Common myeloid progenitor, CD34-positive (primary cell): ENCODE data around the gene MOAP1.
"Not testable (repeated sequence)": the region's sequence is repeated elsewhere in the genome, so short reads cannot be mapped to it uniquely, and the experiment has no call there.

Experiments
- CTCF ChIA-PET: fragments of 350-600 bp; sonication (Branson Sonifier 250); formaldehyde crosslinking; loops from one replicate; lab custom pipeline; 2021; ENCODE audit warnings: antibody characterized with exemption; lab: Charles Lee
- POLR2A ChIA-PET: fragments of 350-600 bp; sonication (Branson Sonifier 250); formaldehyde crosslinking; loops from one replicate; lab custom pipeline; 2021; ENCODE audit warnings: antibody characterized with exemption; lab: Charles Lee
- DNase-seq, 3 donors: peaks; one replicate each; pipeline versions ENCODE4 v3.0.0 to v3.0.0-alpha.2; 2013
- H3K27ac ChIP-seq, 2 experiments: 1 replicate in 1 of 2; 2 replicates in 1 of 2; pipeline ENCODE4 v1.7.0; 2013; ENCODE audit warnings: inconsistent platforms in 2 of 2, low read length in 2 of 2, mild to moderate bottlenecking in 2 of 2, low read depth in 1 of 2, moderate library complexity in 1 of 2; ENCODE audit not compliant: severe bottlenecking in 2 of 2, insufficient read depth in 1 of 2, poor library complexity in 1 of 2
- H3K27me3 ChIP-seq, 5 experiments: replicated peaks in 2 of 5; 1 replicate in 3 of 5; 2 replicates in 2 of 5; pipeline versions ENCODE4 v1.6.1 to v1.7.0; 2013; ENCODE audit warnings: low read length in 4 of 5, mild to moderate bottlenecking in 2 of 5, moderate library complexity in 2 of 5, inconsistent platforms in 1 of 5; ENCODE audit not compliant: insufficient read depth in 5 of 5, control insufficient read depth in 4 of 5
- H3K36me3 ChIP-seq, 4 experiments: 1 replicate in 2 of 4; 2 replicates in 2 of 4; pipeline versions ENCODE4 v1.6.1 to v1.7.0; 2013; ENCODE audit warnings: low read length in 3 of 4, control low read depth in 1 of 4, mild to moderate bottlenecking in 1 of 4; ENCODE audit not compliant: control insufficient read depth in 4 of 4, insufficient read depth in 4 of 4
- H3K4me1 ChIP-seq, 4 experiments: 1 replicate in 3 of 4; 2 replicates in 1 of 4; pipeline versions ENCODE4 v1.6.1 to v1.7.1; 2013; ENCODE audit warnings: low read length in 3 of 4, mild to moderate bottlenecking in 3 of 4, control low read depth in 1 of 4, inconsistent platforms in 1 of 4, moderate library complexity in 1 of 4; ENCODE audit not compliant: control insufficient read depth in 4 of 4, insufficient read depth in 4 of 4; ENCODE audit errors: control extremely low read depth in 1 of 4
- H3K4me3 ChIP-seq, 7 experiments: 1 replicate in 4 of 7; 2 replicates in 3 of 7; pipeline versions ENCODE4 v1.5.1 to v1.7.0; 2013; ENCODE audit warnings: mild to moderate bottlenecking in 7 of 7, low read length in 6 of 7, moderate library complexity in 6 of 7, inconsistent platforms in 2 of 7, low read depth in 2 of 7, control low read depth in 1 of 7; ENCODE audit not compliant: insufficient read depth in 4 of 7, control insufficient read depth in 1 of 7; ENCODE audit errors: extremely low read depth in 1 of 7
- H3K9me3 ChIP-seq, 5 experiments: 1 replicate in 4 of 5; 2 replicates in 1 of 5; pipeline versions ENCODE4 v1.6.1 to v1.7.1; 2013; ENCODE audit warnings: low read length in 4 of 5, mild to moderate bottlenecking in 2 of 5, inconsistent platforms in 1 of 5, low read depth in 1 of 5, moderate library complexity in 1 of 5; ENCODE audit not compliant: control insufficient read depth in 4 of 5, insufficient read depth in 2 of 5; ENCODE audit errors: control extremely low read depth in 1 of 5
- WGBS: methylation state at CpG from one replicate; pipeline ENCODE4 v1.1.5; 2013; ENCODE audit not compliant: insufficient coverage; 5-methylcytosine and 5-hydroxymethylcytosine counted together

Gene MOAP1

GRCh38 chr14:93161411-93161940 lies 23.2 kb downstream of the MOAP1 start:
- WGBS, result 100% methylated on average over 3 of the region's 4 CpGs
- no peaks in the 10 kb centered on the region for H3K4me1 ChIP-seq
- ChIA-PET POLR2A (no interaction called here), CTCF (interaction anchor here (1.1 to 1.7 kb wide), 3 partner anchors 11 to 48 kb away, joined by 3 to 4 read pairs (median 4); no protein-coding TSS in a partner anchor)
- no peak overlapping the region for H3K4me3 ChIP-seq
- no peaks in the 10 kb centered on the region for H3K27me3 ChIP-seq
- H3K9me3 ChIP-seq, result no peaks in the 10 kb centered on the region
- H3K27ac ChIP-seq, result no peak overlapping the region
- DNase-seq, result no peak
- H3K36me3 ChIP-seq, result no peaks in the 10 kb centered on the region

- DNase-seq, result peak; percentile 18 to 62 (median 57)
- POLR2A ChIA-PET, result interaction anchor here (0.6 kb wide), 1 partner anchor 15 kb away, joined by 3 read pairs; no protein-coding TSS in a partner anchor
- no peaks in the 10 kb centered on the region for H3K9me3 ChIP-seq
- WGBS, result 100% methylated on average over 1 of the region's 4 CpGs
- H3K4me1 ChIP-seq, result no peaks in the 10 kb centered on the region
- H3K27me3 ChIP-seq, result no peaks in the 10 kb centered on the region
- no peak overlapping the region for H3K27ac ChIP-seq
- CTCF ChIA-PET, result interaction anchor here (0.8 to 1.7 kb wide), 6 partner anchors 12 to 178 kb away, joined by 3 to 5 read pairs (median 4); no protein-coding TSS in a partner anchor
- H3K36me3 ChIP-seq, result no peaks in the 10 kb centered on the region
- H3K4me3 ChIP-seq, result no peak overlapping the region
Measured at GRCh38 chr14:93160353-93160801, 24.3 kb downstream of the MOAP1 start.

GRCh38 chr14:93159625-93160352 lies 24.9 kb downstream of the MOAP1 start:
- not testable (repeated sequence) for DNase-seq, H3K27ac ChIP-seq, H3K36me3 ChIP-seq, H3K4me1 ChIP-seq, H3K9me3 ChIP-seq, H3K4me3 ChIP-seq, H3K27me3 ChIP-seq
- ChIA-PET POLR2A (interaction anchor here (0.6 kb wide), 1 partner anchor 16 kb away, joined by 3 read pairs; no protein-coding TSS in a partner anchor), CTCF (interaction anchor here (1.0 to 1.7 kb wide), 4 partner anchors 13 to 128 kb away, joined by 3 to 5 read pairs (median 4); no protein-coding TSS in a partner anchor)
- whole genome bisulfite sequencing, result 100% methylated on average over 1 of the region's 5 CpGs

GRCh38 chr14:93158349-93158748 lies 26.3 kb downstream of the MOAP1 start:
- POLR2A ChIA-PET, H3K4me1 ChIP-seq, H3K27me3 ChIP-seq, H3K4me3 ChIP-seq, H3K27ac ChIP-seq, H3K9me3 ChIP-seq, CTCF ChIA-PET, H3K36me3 ChIP-seq: not testable (repeated sequence)
- peak in 2 of 3 donors; percentile 27 to 52 for DNase-seq
- 100% methylated on average over 2 of the region's 7 CpGs for WGBS

- POLR2A ChIA-PET, result no interaction called here
- H3K27ac ChIP-seq, result no peak overlapping the region
- WGBS, result 97% methylated on average over 8 of the region's 8 CpGs
- no peaks in the 10 kb centered on the region for H3K36me3 ChIP-seq
- no peak overlapping the region for H3K4me3 ChIP-seq
- no peaks in the 10 kb centered on the region for H3K4me1 ChIP-seq
- no peaks in the 10 kb centered on the region for H3K9me3 ChIP-seq
- CTCF ChIA-PET, result interaction anchor here (1.1 to 1.3 kb wide), 3 partner anchors 19 to 205 kb away, joined by 3 to 4 read pairs (median 3); no protein-coding TSS in a partner anchor
- DNase-seq, result no peak
- no peaks in the 10 kb centered on the region for H3K27me3 ChIP-seq
Measured at GRCh38 chr14:93156693-93157369, 27.9 kb downstream of the MOAP1 start.

GRCh38 chr14:93155667-93156066 lies 29.0 kb downstream of the MOAP1 start:
- H3K4me3 ChIP-seq, result no peak overlapping the region
- ChIA-PET CTCF (no interaction called here), POLR2A (no interaction called here)
- no peak for DNase-seq
- H3K36me3 ChIP-seq, result no peaks in the 10 kb centered on the region
- no CpG with 5 or more reads among the region's 2 CpGs for WGBS
- no peak overlapping the region for H3K27ac ChIP-seq
- no peaks in the 10 kb centered on the region for H3K9me3 ChIP-seq
- H3K4me1 ChIP-seq, result peaks cover 0 to 3% (median 0%) of the 10 kb centered on the region in 4 experiments
- H3K27me3 ChIP-seq, result no peaks in the 10 kb centered on the region
